ENCODE results near the gene DOCK4. TPM values are rescaled to one million over a fixed set of nuclear protein-coding genes. Genes with fewer than 3 reads are reported as not detected.

Gene DOCK4
- total RNA-seq, 1 donor from 2014 or later, result 0.73 TPM

DNA sequence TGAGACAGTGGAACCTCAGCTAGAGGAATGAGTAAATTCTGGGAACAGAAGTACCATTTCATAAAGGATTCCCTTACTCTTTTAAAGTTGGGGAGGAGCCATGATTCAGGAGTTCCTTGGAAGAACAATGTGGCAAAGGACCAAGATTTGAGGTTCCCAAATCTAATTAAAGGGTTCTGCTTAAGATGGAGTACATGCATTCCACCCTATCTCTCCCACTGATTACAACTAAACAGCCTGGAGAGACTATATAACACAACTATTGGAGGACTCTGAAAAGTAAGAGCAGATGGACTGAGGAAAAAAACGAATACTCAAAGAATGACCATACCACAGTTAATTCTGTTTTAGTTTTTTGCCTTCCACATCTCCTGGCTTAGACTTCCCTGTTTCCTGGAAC is 431.0 kb downstream of the DOCK4 start:
- Mint-ChIP-seq H3K9me3 (peaks cover 4% of the 10 kb centered on the region), H3K4me3 (no peak overlapping the region), H3K27me3 (no peaks in the 10 kb centered on the region), H3K27ac (no peak overlapping the region), H3K36me3 (ENCODE audit: low read depth) (no peaks in the 10 kb centered on the region), H3K4me1 (no peaks in the 10 kb centered on the region)
- ChIA-PET CTCF (no interaction called here), POLR2A (no interaction called here)
- intact Hi-C loops (cut with micrococcal nuclease), result no loop called here
- DNase-seq (no peak), ATAC-seq (ENCODE audit: low read depth) (no peak)
- TF ChIP-seq, protein P1, sequence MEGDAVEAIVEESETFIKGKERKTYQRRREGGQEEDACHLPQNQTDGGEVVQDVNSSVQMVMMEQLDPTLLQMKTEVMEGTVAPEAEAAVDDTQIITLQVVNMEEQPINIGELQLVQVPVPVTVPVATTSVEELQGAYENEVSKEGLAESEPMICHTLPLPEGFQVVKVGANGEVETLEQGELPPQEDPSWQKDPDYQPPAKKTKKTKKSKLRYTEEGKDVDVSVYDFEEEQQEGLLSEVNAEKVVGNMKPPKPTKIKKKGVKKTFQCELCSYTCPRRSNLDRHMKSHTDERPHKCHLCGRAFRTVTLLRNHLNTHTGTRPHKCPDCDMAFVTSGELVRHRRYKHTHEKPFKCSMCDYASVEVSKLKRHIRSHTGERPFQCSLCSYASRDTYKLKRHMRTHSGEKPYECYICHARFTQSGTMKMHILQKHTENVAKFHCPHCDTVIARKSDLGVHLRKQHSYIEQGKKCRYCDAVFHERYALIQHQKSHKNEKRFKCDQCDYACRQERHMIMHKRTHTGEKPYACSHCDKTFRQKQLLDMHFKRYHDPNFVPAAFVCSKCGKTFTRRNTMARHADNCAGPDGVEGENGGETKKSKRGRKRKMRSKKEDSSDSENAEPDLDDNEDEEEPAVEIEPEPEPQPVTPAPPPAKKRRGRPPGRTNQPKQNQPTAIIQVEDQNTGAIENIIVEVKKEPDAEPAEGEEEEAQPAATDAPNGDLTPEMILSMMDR (IDR thresholded peaks at IDR 0.05), result no peak

DNA sequence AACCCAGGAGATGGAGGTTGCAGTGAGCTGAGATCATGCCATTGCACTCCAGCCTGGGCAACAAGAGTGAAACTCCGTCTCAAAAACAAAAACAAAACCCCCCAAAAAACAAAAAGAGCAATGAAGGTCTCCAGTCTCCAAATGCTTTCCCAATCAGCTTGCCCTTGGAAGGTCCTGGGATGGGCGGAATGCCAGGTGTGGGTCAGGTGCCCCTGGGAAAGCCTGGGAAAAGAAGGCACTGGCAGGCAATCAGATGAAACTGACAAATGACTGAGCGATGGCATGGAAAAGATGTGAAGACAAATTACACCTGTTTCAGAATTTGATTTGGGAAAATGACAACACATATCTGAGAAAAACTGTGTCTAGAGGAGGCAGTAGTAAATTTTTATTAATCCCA is 433.5 kb downstream of the DOCK4 start:
- Mint-ChIP-seq H3K27ac (no peak overlapping the region), H3K4me3 (no peak overlapping the region), H3K36me3 (ENCODE audit: low read depth) (no peaks in the 10 kb centered on the region), H3K27me3 (no peaks in the 10 kb centered on the region), H3K4me1 (no peaks in the 10 kb centered on the region), H3K9me3 (peaks cover 4% of the 10 kb centered on the region)
- TF ChIP-seq, protein P1 (IDR thresholded peaks at IDR 0.05), result no peak
- CTCF ChIA-PET, result no interaction called here
- intact Hi-C loops (cut with micrococcal nuclease), result no loop called here
- ATAC-seq (ENCODE audit: low read depth), result no peak
- no peak for DNase-seq
- POLR2A ChIA-PET, result no interaction called here

- no peak for DNase-seq
These were observed 434.6 kb downstream of the DOCK4 start for GRCh38 chr7:111771638-111772037.

GRCh38 chr7:111770116-111770515 is 436.1 kb downstream of the DOCK4 start:
- CTCF ChIA-PET, result no interaction called here

More at GRCh38 chr7:111771638-111772037, 434.6 kb downstream of the DOCK4 start:
- ChIA-PET CTCF (no interaction called here), POLR2A (no interaction called here)
- H3K4me3 Mint-ChIP-seq, result no peak overlapping the region
- intact Hi-C loops (cut with micrococcal nuclease), result no loop called here
- no peaks in the 10 kb centered on the region for H3K4me1 Mint-ChIP-seq
- no peaks in the 10 kb centered on the region for H3K27me3 Mint-ChIP-seq
- TF ChIP-seq, protein P1 (IDR thresholded peaks at IDR 0.05), result no peak
- no peak overlapping the region for H3K27ac Mint-ChIP-seq
- no peak for ATAC-seq (ENCODE audit: low read depth)
- peaks cover 3% of the 10 kb centered on the region for H3K9me3 Mint-ChIP-seq
- no peaks in the 10 kb centered on the region for H3K36me3 Mint-ChIP-seq (ENCODE audit: low read depth)

GRCh38 chr7:111765751-111766643 is 440.2 kb downstream of the DOCK4 start:
- no peaks in the 10 kb centered on the region for H3K9me3 Mint-ChIP-seq
- CTCF ChIA-PET, result no interaction called here
- TF ChIP-seq, protein P1 (IDR thresholded peaks at IDR 0.05), result no peak

More at GRCh38 chr7:111770116-111770515, 436.1 kb downstream of the DOCK4 start:
- no peak overlapping the region for H3K27ac Mint-ChIP-seq
- TF ChIP-seq, protein P1 (IDR thresholded peaks at IDR 0.05), result no peak
- DNase-seq, result no peak
- H3K36me3 Mint-ChIP-seq (ENCODE audit: low read depth), result no peaks in the 10 kb centered on the region
- H3K4me1 Mint-ChIP-seq, result no peaks in the 10 kb centered on the region
- intact Hi-C loops (cut with micrococcal nuclease), result no loop called here
- no peaks in the 10 kb centered on the region for H3K9me3 Mint-ChIP-seq
- ATAC-seq (ENCODE audit: low read depth), result no peak
- H3K4me3 Mint-ChIP-seq, result no peak overlapping the region
- no peaks in the 10 kb centered on the region for H3K27me3 Mint-ChIP-seq
- POLR2A ChIA-PET, result no interaction called here

More at GRCh38 chr7:111765751-111766643, 440.2 kb downstream of the DOCK4 start:
- ATAC-seq (ENCODE audit: low read depth) (no peak), DNase-seq (no peak)
- H3K36me3 Mint-ChIP-seq (ENCODE audit: low read depth), result no peaks in the 10 kb centered on the region
- H3K4me3 Mint-ChIP-seq, result no peak overlapping the region
- no peak overlapping the region for H3K27ac Mint-ChIP-seq
- intact Hi-C loops (cut with micrococcal nuclease), result no loop called here
- no peaks in the 10 kb centered on the region for H3K4me1 Mint-ChIP-seq
- POLR2A ChIA-PET, result no interaction called here
- H3K27me3 Mint-ChIP-seq, result no peaks in the 10 kb centered on the region
